ENCODE measurements around the gene OGFOD3.

OGFOD3 gene

DNA sequence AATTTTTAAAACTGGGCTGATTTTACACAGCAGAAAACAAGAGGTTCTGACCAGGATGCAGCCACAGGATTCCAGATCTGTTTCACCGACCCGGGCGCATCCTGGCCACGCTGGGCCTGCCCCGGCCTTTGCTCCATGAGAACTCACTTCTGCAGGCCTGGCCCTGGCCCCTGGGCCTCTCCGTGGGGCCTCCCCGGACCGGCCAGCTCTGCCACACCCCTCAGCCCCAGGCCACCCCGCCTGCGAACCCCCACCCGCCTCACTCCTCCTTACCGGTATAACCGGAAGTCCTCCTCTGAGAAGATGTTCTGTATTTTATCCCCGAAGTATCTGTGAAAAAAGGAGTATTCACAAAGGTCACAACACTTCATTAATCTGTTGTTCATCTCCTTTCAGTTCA, 13.3 kb downstream of the OGFOD3 start:
- no peak for DNase-seq (ENCODE audit: low read depth)

DNA sequence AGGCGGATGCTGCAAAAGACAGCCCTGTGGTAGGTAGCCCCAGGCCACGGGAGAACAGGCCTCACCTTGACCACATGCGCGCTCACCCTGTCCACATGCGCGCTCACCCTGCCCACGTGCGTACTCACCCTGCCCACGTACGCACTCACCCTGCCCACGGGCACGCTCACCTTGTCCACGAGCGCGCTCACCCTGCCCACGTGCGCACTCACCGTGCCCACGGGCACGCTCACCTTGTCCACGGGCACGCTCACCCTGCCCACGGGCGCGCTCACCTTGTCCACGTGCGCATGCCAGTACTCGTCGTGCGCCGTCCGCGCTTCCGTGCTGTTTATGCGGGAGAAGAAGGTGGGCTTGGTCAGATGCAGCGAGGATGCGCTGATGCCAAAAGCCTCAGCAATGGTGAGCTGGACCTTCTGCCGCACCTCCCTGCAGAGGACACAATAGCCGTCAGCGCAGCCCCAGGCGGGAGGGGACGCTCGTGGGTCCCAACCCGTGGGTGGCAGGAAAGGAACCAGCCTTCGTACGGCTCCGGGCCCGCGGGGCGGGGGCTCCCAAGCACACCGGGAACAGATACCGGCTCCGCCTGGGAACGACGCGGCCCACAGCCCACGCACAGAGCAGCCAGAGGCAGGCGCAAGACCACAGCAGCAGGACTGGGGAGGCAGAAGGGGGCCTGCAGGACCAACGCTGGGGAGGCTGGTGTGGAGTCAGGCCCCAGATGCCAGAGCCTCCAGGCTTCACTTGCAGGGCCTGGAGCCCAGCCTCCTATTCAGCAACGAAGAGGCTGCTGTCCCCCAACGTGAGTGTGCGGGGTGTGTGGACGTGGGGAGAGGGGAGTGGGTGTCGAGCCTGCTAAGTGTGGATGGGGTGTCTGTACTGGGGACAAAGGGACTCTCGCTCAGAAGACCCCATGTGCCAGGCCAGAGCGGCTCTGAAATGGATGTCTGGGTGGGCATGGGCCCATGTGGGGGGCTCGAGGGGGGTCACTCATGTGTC, 14.4 kb downstream of the OGFOD3 start:
- no peak for DNase-seq (ENCODE audit: low read depth)

DNA sequence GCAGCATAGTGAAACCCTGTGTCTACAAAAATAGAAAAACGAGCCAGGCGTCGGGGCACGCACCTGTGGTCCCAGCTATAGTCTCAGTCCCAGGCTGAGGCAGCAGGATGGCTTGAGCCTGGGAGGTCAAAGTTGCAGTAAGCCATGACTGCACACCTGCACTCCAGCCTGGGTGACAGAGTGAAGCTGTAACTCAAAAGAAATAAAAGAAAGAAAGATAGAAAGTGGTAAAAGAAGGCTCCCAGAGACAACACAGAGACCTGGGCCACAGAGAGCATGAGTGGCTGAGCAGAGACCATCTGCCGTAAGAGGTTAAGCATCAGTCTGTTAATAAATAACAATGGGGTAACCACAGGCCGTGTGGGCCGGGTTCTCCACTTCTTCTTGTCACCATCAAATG, 15.5 kb downstream of the OGFOD3 start:
- no peak for DNase-seq (ENCODE audit: low read depth)

DNA sequence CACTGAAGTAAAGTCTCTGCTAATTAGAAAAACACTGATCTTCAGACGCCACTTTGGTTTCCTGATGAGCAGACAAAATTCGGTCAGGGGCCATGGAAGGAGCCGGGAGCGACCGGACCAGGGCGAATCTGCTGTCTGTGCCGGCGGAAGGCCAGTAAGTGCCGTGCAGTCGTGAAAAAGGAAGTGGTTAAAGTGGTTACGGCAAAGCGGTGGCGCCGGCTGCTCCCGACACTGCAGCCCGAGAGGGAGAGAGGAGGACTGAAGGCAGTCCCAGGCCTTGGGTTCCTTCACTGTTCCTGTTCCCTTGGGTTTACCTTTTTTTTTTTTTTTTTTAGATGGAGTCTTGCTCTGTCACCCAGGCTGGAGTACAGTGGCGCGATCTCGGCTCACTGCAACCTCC, 17.6 kb downstream of the OGFOD3 start:
- no peak for DNase-seq (ENCODE audit: low read depth)

DNA sequence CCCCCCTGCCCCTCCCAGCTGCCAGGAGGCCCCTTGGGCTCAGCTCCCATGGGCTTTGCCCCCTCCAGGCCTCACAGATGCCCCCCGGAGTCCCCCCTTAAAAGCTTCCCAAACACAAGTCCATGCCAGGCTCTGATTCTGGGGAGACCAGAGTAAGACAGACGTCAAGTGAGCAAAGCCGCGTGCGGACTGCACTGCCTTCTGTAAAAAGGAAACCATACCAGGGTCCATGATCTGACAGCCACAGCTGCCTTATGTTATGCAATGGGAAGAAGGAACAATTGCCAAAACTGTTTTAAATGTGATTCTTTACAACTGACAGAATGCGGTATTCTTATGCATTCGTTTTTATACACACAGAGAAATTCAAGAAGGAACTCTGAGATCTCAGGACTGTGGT, 18.2 kb downstream of the OGFOD3 start:
- no peak for DNase-seq (ENCODE audit: low read depth)

DNA sequence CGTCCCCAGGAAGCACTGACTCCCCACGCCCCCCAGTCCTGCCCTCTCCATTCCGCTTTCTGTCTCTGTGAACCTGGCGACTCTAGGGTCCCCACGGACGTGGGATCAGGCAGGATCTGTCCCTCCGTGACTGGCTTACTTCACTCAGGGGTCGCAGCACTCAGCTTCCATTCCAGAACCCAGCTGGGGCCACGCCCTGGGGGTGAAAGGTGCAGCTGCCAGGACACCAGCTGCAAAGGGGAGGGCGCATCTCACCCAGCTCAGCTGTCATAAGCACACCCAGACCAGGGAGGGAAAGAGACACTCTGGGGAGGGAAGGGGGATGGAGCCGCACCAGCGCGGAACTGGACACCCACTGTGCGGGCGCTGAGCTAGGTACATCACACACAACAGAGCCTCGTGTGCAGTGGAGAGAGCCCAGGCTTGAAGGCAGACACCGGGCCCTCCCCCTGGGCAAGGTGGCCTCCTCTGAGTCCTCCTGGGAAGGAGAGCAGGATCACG, 18.7 kb downstream of the OGFOD3 start:
- no peak for DNase-seq (ENCODE audit: low read depth)

DNA sequence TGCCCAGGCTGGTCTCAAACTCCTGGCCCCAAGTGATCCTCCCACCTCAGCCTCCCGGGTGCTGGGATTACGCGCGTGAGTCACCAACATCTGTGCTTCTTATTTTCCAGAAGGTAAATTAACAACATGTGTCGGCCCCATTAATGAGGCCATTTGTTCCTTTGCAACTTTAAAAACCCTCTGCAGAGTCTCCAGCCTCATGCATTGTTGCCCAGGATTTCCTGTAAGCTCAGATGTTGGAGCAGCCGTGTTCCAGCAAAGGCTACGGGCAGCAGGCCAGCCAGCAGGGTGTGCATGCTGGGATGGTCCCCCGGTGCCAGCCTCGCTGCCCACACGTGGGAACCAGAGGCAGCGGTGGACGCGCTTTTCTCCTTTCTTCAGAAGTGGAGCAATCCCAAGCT, 19.3 kb downstream of the OGFOD3 start:
- DNase-seq (ENCODE audit: low read depth): no peak

DNA sequence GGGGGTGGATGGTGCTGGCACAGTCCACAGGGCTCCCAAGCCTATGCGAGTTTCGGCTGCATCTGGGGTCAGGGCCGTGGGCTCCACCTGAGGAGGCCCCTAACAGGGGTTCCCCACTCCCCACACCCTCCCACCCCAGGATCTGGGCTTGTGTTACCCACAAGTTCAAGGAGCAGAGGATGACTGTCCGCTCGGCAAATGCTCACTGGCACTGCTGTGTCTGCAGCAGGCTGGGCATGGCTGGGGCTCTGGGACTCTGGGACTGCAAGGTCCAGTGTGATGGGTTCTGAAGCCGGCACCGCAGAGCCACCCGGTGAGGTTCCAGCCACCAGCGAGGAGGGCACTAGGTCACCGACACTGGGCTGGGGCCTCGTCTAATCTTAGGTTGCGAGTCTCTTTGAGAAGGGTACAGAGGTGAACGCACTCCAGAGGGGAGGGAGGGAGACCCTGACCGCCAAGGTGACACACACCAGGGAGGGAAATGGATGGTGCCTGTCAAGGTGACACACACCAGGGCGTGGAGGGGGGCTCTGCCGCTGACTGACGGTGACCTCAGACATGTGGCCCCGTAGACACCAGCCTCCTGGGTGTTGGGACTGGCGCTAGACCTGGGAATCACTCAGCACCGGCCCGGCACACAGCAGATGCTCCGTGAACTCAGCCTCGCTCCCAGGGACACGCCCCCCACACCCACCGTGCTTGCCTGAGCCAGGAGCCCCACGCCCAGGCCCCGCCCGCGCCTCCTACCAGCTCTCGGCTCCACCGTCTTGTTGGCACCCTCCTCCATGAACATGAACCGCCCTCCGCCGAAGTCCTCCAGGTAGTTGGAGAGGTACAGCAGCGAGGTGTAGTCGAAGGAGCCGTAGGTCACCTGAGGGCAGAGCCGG, 20.7 kb downstream of the OGFOD3 start:
- DNase-seq (ENCODE audit: low read depth): no peak

DNA sequence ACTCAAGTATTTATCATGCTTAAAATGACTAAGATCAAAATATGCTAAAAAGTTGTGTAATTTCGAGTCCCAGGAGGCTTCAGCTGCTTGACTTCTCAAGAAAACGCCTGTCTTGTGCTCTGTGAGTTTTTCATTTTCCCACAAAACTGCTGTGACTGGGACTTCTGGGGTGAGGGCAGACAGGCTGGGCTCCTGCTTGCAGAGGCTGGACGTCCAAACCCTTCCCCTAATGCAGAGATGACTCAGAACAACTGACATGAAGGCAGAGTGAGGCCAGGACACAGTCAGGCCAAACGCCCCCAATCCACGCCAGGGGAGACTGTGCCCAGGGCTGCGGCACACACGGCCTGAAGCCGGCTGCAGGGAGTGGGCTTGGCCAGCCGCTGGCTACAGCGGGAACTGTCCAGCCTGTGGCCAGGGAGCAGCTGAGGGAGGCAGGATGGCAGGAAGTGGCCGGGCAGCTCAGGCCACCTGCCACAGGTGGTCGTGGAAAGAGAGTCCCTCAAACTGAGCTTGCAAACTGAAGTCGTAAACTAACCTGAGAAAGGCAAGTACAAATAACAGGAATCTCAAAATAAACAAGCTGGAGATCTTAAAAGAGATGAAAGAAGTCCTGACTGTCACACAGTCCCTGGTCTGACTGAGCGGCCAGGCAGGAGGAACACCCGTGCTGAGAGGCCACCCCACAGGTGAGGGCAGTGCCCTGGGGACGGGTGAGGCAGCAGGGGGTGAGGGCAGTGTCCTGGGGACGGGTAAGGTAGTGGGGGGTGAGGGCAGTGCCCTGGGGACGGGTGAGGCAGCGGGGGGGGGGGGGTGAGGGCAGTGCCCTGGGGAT, 21.6 kb downstream of the OGFOD3 start:
- DNase-seq (ENCODE audit: low read depth): no peak

DNA sequence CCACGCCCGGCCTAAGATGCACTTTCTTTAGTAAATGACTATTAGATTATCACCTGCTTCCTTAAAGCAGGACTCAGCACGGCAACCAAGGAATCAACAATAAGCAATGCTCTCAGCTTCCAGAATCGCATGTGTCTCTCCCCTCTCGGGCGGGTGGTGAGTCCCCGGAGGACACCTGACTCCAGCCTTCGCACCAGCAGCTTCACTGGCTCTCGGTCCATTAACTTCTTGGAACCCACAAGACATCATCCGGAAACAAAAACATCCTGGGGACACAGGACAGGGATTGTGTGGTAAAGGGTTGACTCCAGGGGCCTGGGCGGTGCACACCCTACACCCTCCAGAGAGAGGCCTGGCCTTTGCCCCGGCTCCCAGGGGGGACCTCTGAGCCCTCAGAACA, 24.1 kb downstream of the OGFOD3 start:
- DNase-seq (ENCODE audit: low read depth): no peak

DNA sequence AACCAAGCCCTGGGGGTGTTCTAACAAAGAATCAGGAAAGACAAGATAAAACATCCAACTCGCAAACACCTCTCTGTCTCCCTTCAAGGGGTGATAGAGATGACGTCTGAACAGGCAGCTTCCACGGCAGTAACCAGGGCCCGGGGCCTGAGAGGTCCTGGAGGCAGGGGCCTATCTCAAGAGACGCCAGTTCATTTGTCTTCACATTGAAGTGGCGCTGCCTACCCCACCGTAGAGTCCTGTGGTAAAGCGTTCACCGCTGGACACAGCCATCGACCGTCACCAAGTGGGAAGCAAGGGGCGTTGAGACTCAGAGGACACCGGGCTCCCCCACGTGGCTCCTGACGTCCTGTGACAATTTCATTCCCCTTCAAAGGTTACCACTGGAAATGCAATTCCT, 25.4 kb downstream of the OGFOD3 start:
- no peak for DNase-seq (ENCODE audit: low read depth)

DNA sequence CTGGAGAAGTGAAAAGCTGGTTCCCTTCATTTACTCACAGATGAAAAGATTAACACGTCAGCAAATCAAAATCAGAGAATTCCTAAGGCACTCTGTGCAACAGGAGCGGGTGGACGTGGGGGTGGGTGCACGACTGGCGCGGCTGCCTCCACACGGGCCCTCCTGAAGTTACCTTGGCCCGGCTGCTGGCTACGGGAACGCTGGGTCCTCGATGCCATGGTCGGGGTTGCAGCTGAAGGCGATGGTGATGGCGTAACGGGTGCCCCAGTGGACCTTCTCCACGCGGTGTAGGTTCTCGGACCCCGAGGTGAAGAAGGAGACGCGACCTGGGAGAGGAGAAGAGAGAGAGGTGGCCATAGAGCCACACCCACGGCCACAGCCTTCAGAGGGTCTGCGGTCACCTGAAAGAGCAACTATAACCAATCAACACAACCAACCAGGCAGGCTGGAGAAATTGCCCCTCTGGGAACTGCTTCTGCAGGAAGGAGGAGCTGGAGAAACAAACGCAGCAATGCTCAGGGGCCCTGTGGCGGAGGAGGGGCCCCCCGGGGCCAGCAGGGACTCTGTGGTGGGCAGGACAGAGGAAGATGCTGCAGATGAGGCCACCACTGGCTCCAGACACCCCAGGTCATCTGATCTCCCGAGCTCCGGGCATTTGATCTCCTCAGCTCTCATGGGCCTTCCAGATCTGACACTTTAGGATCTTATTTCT, 26.0 kb downstream of the OGFOD3 start:
- no peak for DNase-seq (ENCODE audit: low read depth)

DNA sequence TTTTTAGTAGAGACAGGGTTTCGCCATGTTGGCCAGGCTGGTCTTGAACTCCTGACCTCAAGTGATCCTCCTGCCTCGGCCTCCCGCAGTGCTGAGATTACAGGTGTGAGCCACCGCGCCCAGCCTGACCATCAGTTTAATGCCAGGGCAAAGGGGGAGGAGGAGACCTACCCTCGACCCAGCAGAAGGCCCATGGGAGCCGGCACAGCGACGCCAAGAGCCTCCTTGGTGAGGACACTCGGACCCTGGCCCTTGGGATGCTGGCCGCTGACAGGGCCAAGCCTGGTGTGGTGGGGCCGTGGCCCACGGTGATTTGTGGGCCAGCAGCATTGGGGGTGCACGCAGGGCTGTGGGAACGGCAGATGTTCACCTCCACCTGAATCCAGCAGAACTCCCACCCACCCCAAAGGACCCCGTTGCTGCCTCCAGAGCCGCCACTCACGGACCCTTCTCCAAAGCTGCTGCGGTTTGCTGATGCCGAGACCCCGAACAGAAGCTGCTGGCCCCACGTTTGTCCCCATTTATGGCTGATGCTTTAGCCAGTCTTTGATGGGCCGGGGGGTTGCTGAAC, 26.8 kb downstream of the OGFOD3 start:
- DNase-seq (ENCODE audit: low read depth): no peak

DNA sequence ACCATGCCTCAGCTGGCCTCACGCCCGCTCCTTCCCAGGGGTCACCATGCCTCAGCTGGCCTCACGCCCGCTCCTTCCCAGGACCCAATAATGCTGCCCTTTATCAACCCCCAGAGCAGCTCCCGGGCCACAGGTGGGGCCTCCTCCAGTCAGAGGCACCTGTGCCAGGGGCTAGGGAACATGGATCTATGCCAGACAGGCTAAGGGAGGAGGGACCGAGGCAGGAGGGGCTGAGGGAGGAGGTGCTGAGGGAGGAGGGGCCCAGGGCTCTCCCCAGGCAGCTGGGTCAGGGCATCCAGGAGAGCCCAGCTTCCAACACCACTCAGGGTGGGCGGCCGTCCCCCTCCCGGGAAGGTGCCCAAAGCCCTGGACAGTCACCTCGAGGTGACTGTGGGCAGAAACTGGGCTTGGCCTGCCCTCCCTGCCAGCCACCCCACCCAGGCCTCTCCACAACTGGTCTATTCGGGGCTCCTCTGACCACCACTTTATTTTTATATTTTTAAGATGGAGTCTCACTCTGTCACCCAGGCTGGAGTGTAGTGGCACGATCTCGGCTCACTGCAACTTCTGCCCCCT, 27.4 kb downstream of the OGFOD3 start:
- DNase-seq (ENCODE audit: low read depth): no peak

DNA sequence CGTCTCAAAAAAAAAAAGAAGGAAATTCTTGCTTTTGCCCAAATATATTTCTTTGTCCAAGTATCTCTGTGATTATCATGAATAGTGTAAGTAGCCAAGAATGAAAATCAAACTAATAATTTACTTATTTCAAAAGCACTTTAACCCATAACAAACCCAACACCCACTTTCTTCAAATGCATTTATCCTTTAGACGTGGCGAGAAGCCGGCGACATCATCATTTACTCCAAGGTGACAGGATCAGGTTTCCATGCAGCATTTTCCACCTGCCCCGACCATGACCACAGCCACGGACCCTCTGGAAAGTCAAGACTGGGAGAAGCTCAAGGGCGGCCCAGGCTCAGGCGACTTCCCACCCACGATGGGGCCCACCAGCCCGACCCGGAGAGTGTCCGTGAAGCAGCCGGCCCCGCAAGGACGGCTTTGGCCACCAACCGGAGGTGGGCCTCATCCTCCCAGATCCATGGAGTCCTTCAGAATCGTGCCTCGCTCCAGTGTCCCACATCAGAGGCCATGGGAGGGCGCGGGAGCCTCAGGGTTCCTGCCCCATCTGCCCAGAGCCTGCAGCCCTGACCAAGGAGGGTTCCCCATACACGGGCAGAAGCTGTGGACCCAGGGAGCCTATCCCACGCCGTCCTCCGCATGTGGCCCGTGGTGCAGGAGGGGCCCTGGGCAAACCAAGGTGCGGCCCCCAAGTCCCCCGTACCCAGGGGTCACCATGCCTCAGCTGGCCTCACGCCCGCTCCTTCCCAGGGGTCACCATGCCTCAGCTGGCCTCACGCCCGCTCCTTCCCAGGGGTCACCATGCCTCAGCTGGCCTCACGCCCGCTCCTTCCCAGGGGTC, 28.1 kb downstream of the OGFOD3 start:
- DNase-seq (ENCODE audit: low read depth): no peak

DNA sequence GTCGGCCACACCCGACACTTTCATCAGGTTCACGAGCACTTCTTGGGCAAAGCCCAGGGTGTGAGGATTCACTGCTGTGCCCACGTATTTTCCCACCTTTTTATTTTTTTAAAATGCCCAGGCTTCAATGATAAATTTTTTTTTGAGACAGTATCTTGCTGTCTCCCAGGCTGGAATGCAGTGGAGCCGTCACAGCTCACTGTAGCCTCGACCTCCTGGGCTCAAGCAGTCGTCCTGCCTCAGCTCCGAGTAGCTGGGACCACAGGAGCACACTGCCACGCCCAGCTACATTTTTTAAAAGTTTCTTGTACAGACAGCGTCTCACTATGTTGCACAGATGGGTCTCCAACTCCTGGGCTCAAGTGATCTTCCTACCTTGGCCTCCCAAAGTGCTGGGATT, 29.0 kb downstream of the OGFOD3 start:
- no peak for DNase-seq (ENCODE audit: low read depth)

DNA sequence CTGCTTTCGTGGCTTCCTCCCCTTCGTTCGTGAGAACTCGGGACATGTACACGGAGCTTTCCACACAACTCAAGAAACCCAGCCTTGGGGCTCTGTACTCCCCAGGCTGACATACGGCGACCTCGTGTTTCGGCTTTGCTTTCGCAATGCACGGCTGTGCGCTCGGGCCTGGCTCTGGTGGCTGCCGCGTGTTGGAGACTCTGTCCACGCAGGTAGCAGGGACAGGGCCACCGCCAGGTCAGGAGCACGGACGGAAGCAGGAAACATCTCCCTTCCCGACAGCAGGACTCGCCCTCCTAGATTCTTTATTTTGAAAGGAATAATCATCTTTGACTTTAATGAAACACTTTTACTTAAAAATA, 29.5 kb downstream of the OGFOD3 start:
- no peak for DNase-seq (ENCODE audit: low read depth)

DNA sequence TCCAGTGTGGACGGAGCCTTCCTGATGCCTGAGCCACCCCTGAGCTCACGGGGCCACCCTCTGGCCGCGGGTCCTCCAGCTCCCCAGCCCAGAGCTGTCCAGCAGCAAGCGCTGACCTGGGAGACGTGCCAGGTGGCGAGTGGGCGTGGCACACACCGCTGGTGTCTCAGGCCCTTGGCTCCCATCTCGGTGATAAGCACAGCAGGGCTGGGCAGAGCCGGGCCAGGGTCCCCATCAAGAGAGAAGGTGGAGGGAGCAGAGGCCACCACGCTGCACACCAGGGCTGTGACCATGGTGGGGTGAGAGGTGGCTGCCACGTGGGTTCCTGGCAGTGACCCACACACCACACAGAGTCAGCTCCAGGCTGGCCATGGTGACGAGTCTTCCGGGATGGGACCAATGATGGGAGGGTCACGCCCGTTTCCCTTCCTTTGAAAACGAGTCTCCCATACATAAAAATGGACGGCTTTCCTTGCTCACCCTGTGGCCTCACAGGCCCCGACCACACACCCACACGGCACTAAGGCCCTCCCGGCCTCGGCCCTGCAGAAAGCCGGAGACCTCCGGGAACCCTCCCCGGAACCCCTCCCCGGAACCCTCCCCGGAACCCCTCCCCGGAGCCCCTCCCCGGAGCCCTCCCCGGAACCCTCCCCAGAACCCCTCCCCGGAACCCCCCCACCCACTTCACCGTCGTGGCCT, 30.0 kb downstream of the OGFOD3 start:
- no peak for DNase-seq (ENCODE audit: low read depth)

DNA sequence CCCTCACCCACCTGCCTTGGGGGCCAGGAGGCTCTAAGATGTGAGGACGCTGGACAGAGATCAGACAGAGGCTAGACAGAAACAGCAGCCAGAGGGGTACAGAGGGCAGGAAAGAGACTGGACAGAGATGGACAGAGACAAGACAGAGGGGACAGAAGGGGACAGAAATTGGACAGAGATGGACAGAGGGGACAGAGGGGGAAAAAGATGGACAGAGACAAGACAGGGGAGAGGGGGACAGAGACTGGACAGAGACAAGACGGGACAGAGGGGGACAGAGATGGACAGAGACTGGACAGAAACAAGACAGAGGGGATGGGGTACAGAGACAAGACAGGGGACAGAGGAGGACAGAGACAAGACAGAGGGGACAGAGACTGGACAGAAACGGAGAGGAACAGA, 30.7 kb downstream of the OGFOD3 start:
- no peak for DNase-seq (ENCODE audit: low read depth)

All from activated T-helper 9 cell treated with anti-CD3 and anti-CD28 coated beads, Interleukin-2, amount 50 U/mL, for 16 hours (primary cell).